Measurements from ENCODE around the gene BPIFB1. TPM values are rescaled to one million over a fixed set of nuclear protein-coding genes. Genes with fewer than 3 reads are reported as not detected.

The BPIFB1 gene
- total RNA-seq, 4 donors from 2014 or later = not detected

DNA sequence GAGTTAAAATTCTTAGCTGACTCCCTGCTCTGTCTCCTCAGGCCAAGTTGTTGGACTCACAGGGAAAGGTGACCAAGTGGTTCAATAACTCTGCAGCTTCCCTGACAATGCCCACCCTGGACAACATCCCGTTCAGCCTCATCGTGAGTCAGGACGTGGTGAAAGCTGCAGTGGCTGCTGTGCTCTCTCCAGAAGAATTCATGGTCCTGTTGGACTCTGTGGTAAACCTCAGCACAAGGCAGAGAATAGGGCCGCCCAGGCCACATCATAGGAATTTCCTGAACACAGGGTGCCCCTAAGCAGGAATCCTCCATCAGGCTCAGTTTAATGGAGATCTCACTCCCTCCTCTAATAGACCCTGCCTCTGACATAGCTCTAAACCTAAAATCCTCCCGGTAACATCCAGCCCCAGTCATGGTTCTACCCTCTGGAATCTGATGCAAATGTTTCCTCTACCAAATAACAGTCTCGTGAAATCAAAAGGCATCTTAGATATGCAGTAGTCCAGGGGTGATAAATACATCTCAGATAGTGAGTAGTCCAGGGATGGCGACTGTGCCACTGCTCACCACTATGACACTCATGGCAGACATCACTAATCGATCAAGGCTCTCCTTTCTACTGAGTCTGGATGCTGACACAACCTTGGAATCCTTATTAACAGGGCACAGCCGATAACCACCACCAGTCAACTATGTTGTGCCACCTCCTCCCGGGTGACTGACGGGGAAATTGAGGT, 18.3 kb downstream of the BPIFB1 start:
- H3K9me3 ChIP-seq = no peaks in the 10 kb centered on the region
- WGBS, 2 donors = 84 to 85% methylated on average over 11 of the region's 11 CpGs
- peaks cover 0 to 5% of the 10 kb centered on the region in 2 donors for H3K4me1 ChIP-seq
- no peaks in the 10 kb centered on the region for H3K27me3 ChIP-seq
- H3K4me3 ChIP-seq (replicated peaks in 1 of 3) = no peak overlapping the region
- H3K27ac ChIP-seq = no peak overlapping the region
- DNase-seq = no peak
- H3K36me3 ChIP-seq = no peaks in the 10 kb centered on the region
- TF ChIP-seq, protein P1, sequence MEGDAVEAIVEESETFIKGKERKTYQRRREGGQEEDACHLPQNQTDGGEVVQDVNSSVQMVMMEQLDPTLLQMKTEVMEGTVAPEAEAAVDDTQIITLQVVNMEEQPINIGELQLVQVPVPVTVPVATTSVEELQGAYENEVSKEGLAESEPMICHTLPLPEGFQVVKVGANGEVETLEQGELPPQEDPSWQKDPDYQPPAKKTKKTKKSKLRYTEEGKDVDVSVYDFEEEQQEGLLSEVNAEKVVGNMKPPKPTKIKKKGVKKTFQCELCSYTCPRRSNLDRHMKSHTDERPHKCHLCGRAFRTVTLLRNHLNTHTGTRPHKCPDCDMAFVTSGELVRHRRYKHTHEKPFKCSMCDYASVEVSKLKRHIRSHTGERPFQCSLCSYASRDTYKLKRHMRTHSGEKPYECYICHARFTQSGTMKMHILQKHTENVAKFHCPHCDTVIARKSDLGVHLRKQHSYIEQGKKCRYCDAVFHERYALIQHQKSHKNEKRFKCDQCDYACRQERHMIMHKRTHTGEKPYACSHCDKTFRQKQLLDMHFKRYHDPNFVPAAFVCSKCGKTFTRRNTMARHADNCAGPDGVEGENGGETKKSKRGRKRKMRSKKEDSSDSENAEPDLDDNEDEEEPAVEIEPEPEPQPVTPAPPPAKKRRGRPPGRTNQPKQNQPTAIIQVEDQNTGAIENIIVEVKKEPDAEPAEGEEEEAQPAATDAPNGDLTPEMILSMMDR (IDR thresholded peaks at IDR 0.05) = no peak
- TF ChIP-seq POLR2A (IDR thresholded peaks at IDR 0.05) = no peak
- intact Hi-C loops (cut with DNase I) = no loop called here

GRCh38 chr20:33303595-33303994, 20.6 kb downstream of the BPIFB1 start:
- intact Hi-C loops (cut with DNase I) = no loop called here
- TF ChIP-seq POLR2A (IDR thresholded peaks at IDR 0.05) = no peak
- Histone ChIP-seq H3K36me3 (no peaks in the 10 kb centered on the region), H3K27me3 (no peaks in the 10 kb centered on the region), H3K4me1 (peaks cover 0 to 5% of the 10 kb centered on the region in 2 donors), H3K4me3 (replicated peaks in 1 of 3) (no peak overlapping the region), H3K9me3 (no peaks in the 10 kb centered on the region), H3K27ac (no peak overlapping the region)
- no peak for DNase-seq
- 94 to 95% methylated on average over 6 of the region's 6 CpGs for WGBS, 2 donors

- no peaks in the 10 kb centered on the region for H3K27me3 ChIP-seq
- TF ChIP-seq, protein P1 (IDR thresholded peaks at IDR 0.05) = no peak
- TF ChIP-seq POLR2A (IDR thresholded peaks at IDR 0.05) = no peak
- H3K36me3 ChIP-seq = no peaks in the 10 kb centered on the region
- no peaks in the 10 kb centered on the region for H3K9me3 ChIP-seq
- peaks cover 0 to 3% of the 10 kb centered on the region in 2 donors for H3K4me1 ChIP-seq
- 81 to 91% methylated on average over 9 of the region's 10 CpGs for WGBS, 2 donors
- H3K27ac ChIP-seq = no peak overlapping the region
- DNase-seq = no peak
- H3K4me3 ChIP-seq (replicated peaks in 1 of 3) = no peak overlapping the region
- intact Hi-C loops (cut with DNase I) = no loop called here
These were observed 21.0 kb downstream of the BPIFB1 start for GRCh38 chr20:33304046-33304445.

GRCh38 chr20:33305589-33306057, 22.6 kb downstream of the BPIFB1 start:
- Histone ChIP-seq H3K27me3 (no peaks in the 10 kb centered on the region), H3K4me1 (no peaks in the 10 kb centered on the region), H3K36me3 (no peaks in the 10 kb centered on the region), H3K9me3 (no peaks in the 10 kb centered on the region), H3K4me3 (replicated peaks in 1 of 3) (no peak overlapping the region), H3K27ac (no peak overlapping the region)
- TF ChIP-seq, protein P1 (IDR thresholded peaks at IDR 0.05) = no peak
- no peak for TF ChIP-seq POLR2A (IDR thresholded peaks at IDR 0.05)
- intact Hi-C loops (cut with DNase I) = no loop called here
- 74 to 81% methylated on average over 3 of the region's 5 CpGs for WGBS, 2 donors
- no peak for DNase-seq

- WGBS, 2 donors = 77 to 81% methylated on average over 3 of the region's 3 CpGs
- Histone ChIP-seq H3K27ac (no peak overlapping the region), H3K36me3 (no peaks in the 10 kb centered on the region), H3K4me1 (no peaks in the 10 kb centered on the region), H3K9me3 (no peaks in the 10 kb centered on the region), H3K27me3 (no peaks in the 10 kb centered on the region), H3K4me3 (replicated peaks in 1 of 3) (no peak overlapping the region)
- no peak for DNase-seq
- TF ChIP-seq, protein P1 (IDR thresholded peaks at IDR 0.05) = no peak
- no peak for TF ChIP-seq POLR2A (IDR thresholded peaks at IDR 0.05)
- intact Hi-C loops (cut with DNase I) = no loop called here
These were observed 23.2 kb downstream of the BPIFB1 start for GRCh38 chr20:33306228-33306627.

All from thyroid gland (tissue), 4 donors.